ENCODE measurements around the gene CSF3.
"Not testable (repeated sequence)": the region's sequence is repeated elsewhere in the genome, so short reads cannot be mapped to it uniquely, and the experiment has no call there.

CSF3 gene

DNA sequence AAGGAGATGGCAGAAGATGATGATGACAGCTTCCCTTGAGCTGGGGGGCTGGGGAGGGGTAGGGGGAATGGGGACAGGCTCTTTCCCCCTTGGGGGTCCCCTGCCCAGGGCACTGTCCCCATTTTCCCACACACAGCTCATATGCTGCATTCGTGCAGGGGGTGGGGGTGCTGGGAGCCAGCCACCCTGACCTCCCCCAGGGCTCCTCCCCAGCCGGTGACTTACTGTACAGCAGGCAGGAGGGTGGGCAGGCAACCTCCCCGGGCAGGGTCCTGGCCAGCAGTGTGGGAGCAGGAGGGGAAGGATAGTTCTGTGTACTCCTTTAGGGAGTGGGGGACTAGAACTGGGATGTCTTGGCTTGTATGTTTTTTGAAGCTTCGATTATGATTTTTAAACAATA, 17.7 kb upstream of the CSF3 start:
- H3K9ac ChIP-seq (ENCODE audit: low read depth, low read length): no peak overlapping the region
- no peak overlapping the region for H3K4me3 ChIP-seq (ENCODE audit: low read length)
- H3K36me3 ChIP-seq (ENCODE audit: insufficient read depth, low read length): peaks cover 54% of the 10 kb centered on the region
- H3K27ac ChIP-seq (ENCODE audit: low read depth, low read length): no peak overlapping the region
- no peaks in the 10 kb centered on the region for H3K27me3 ChIP-seq (ENCODE audit: insufficient read depth, low read length)
- WGBS: 96% methylated on average over 4 of the region's 4 CpGs
- no peaks in the 10 kb centered on the region for H3K9me3 ChIP-seq (ENCODE audit: insufficient read depth, low read depth, low read length)
- no peaks in the 10 kb centered on the region for H3K4me1 ChIP-seq (ENCODE audit: insufficient read depth, low read length)

- no peak overlapping the region for H3K27ac ChIP-seq (ENCODE audit: low read depth, low read length)
- 90% methylated on average over 4 of the region's 4 CpGs for WGBS
- H3K27me3 ChIP-seq (ENCODE audit: insufficient read depth, low read length): no peaks in the 10 kb centered on the region
- peaks cover 39% of the 10 kb centered on the region for H3K36me3 ChIP-seq (ENCODE audit: insufficient read depth, low read length)
- H3K9ac ChIP-seq (ENCODE audit: low read depth, low read length): no peak overlapping the region
- no peaks in the 10 kb centered on the region for H3K9me3 ChIP-seq (ENCODE audit: insufficient read depth, low read depth, low read length)
- no peaks in the 10 kb centered on the region for H3K4me1 ChIP-seq (ENCODE audit: insufficient read depth, low read length)
- no peak overlapping the region for H3K4me3 ChIP-seq (ENCODE audit: low read length)
These were observed 16.2 kb upstream of the CSF3 start for GRCh38 chr17:39999067-39999466.

DNA sequence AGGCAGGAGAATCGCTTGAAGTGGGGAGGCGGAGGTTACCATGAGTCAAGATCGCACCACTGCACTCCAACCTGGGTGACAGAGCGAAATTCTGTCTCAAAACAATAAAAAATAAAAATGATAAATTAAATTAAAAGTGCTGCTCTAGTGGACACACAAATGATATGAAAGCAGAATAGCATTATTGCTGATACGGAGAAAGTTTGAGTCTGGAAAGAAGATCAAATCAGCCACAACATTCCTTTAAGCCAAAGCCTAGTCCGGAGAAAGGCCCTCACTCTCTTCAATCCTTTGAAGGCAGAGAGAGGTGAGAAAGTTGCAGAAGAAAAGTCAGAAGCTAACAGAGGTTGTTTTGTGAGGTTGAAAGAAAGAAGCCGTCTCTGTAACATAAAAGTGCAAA, 15.1 kb upstream of the CSF3 start:
- no peak overlapping the region for H3K9ac ChIP-seq (ENCODE audit: low read depth, low read length)
- 94% methylated on average over 6 of the region's 7 CpGs for WGBS
- no peaks in the 10 kb centered on the region for H3K4me1 ChIP-seq (ENCODE audit: insufficient read depth, low read length)
- no peak overlapping the region for H3K27ac ChIP-seq (ENCODE audit: low read depth, low read length)
- no peaks in the 10 kb centered on the region for H3K27me3 ChIP-seq (ENCODE audit: insufficient read depth, low read length)
- H3K4me3 ChIP-seq (ENCODE audit: low read length): no peak overlapping the region
- H3K36me3 ChIP-seq (ENCODE audit: insufficient read depth, low read length): peaks cover 28% of the 10 kb centered on the region
- no peaks in the 10 kb centered on the region for H3K9me3 ChIP-seq (ENCODE audit: insufficient read depth, low read depth, low read length)

- H3K4me3 ChIP-seq (ENCODE audit: low read length); H3K9me3 ChIP-seq (ENCODE audit: insufficient read depth, low read depth, low read length); H3K27ac ChIP-seq (ENCODE audit: low read depth, low read length); H3K4me1 ChIP-seq (ENCODE audit: insufficient read depth, low read length); H3K27me3 ChIP-seq (ENCODE audit: insufficient read depth, low read length); H3K9ac ChIP-seq (ENCODE audit: low read depth, low read length): not testable (repeated sequence)
- H3K36me3 ChIP-seq (ENCODE audit: insufficient read depth, low read length): peaks cover 16% of the 10 kb centered on the region
- 96% methylated on average over 8 of the region's 8 CpGs for WGBS
These were observed 13.9 kb upstream of the CSF3 start for GRCh38 chr17:40001335-40001734.

GRCh38 chr17:40004072-40004471, 11.2 kb upstream of the CSF3 start:
- no peaks in the 10 kb centered on the region for H3K36me3 ChIP-seq (ENCODE audit: insufficient read depth, low read length)
- no peaks in the 10 kb centered on the region for H3K27me3 ChIP-seq (ENCODE audit: insufficient read depth, low read length)
- H3K9ac ChIP-seq (ENCODE audit: low read depth, low read length): no peak overlapping the region
- H3K9me3 ChIP-seq (ENCODE audit: insufficient read depth, low read depth, low read length): no peaks in the 10 kb centered on the region
- WGBS: 95% methylated on average over 9 of the region's 9 CpGs
- H3K27ac ChIP-seq (ENCODE audit: low read depth, low read length): no peak overlapping the region
- no peaks in the 10 kb centered on the region for H3K4me1 ChIP-seq (ENCODE audit: insufficient read depth, low read length)
- no peak overlapping the region for H3K4me3 ChIP-seq (ENCODE audit: low read length)

- no peaks in the 10 kb centered on the region for H3K27me3 ChIP-seq (ENCODE audit: insufficient read depth, low read length)
- no peak overlapping the region for H3K27ac ChIP-seq (ENCODE audit: low read depth, low read length)
- 93% methylated on average over 7 of the region's 7 CpGs for WGBS
- H3K36me3 ChIP-seq (ENCODE audit: insufficient read depth, low read length): no peaks in the 10 kb centered on the region
- no peaks in the 10 kb centered on the region for H3K9me3 ChIP-seq (ENCODE audit: insufficient read depth, low read depth, low read length)
- no peak overlapping the region for H3K9ac ChIP-seq (ENCODE audit: low read depth, low read length)
- H3K4me3 ChIP-seq (ENCODE audit: low read length): no peak overlapping the region
- no peaks in the 10 kb centered on the region for H3K4me1 ChIP-seq (ENCODE audit: insufficient read depth, low read length)
These were observed 10.5 kb upstream of the CSF3 start for GRCh38 chr17:40004712-40005111.

DNA sequence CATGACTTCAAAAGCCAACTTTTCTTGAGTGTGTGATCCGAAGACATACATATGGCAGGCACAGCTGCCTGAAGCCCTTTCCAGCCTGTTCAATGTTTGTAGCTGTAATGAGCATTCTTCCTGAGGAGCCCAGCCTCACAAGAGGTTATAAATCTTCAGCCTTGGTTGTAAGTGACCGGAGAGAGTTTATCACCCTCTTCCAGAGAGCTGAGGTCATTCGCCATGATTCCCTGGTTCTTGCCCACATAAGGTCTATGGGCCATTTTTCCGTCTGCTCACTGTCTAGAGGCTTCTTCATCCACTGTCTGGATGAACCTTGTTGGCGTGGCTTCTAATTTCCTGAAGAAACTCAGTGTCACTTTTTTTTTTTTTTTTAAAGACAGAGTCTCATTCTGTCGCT, 9.7 kb upstream of the CSF3 start:
- no peaks in the 10 kb centered on the region for H3K4me1 ChIP-seq (ENCODE audit: insufficient read depth, low read length)
- no peak overlapping the region for H3K4me3 ChIP-seq (ENCODE audit: low read length)
- no peaks in the 10 kb centered on the region for H3K9me3 ChIP-seq (ENCODE audit: insufficient read depth, low read depth, low read length)
- H3K27ac ChIP-seq (ENCODE audit: low read depth, low read length): no peak overlapping the region
- WGBS: 93% methylated on average over 6 of the region's 6 CpGs
- H3K27me3 ChIP-seq (ENCODE audit: insufficient read depth, low read length): no peaks in the 10 kb centered on the region
- H3K36me3 ChIP-seq (ENCODE audit: insufficient read depth, low read length): no peaks in the 10 kb centered on the region
- no peak overlapping the region for H3K9ac ChIP-seq (ENCODE audit: low read depth, low read length)

- not testable (repeated sequence) for H3K4me3 ChIP-seq (ENCODE audit: low read length); H3K27me3 ChIP-seq (ENCODE audit: insufficient read depth, low read length); H3K9ac ChIP-seq (ENCODE audit: low read depth, low read length); H3K9me3 ChIP-seq (ENCODE audit: insufficient read depth, low read depth, low read length); H3K27ac ChIP-seq (ENCODE audit: low read depth, low read length); H3K36me3 ChIP-seq (ENCODE audit: insufficient read depth, low read length)
- peaks cover 10% of the 10 kb centered on the region for H3K4me1 ChIP-seq (ENCODE audit: insufficient read depth, low read length)
- 97% methylated on average over 38 of the region's 38 CpGs for WGBS
These were observed 4.2 kb upstream of the CSF3 start for GRCh38 chr17:40010946-40011500.

- H3K9me3 ChIP-seq (ENCODE audit: insufficient read depth, low read depth, low read length); H3K4me3 ChIP-seq (ENCODE audit: low read length); H3K27ac ChIP-seq (ENCODE audit: low read depth, low read length); H3K9ac ChIP-seq (ENCODE audit: low read depth, low read length); H3K36me3 ChIP-seq (ENCODE audit: insufficient read depth, low read length); H3K27me3 ChIP-seq (ENCODE audit: insufficient read depth, low read length): not testable (repeated sequence)
- 86% methylated on average over 22 of the region's 22 CpGs for WGBS
- peaks cover 10% of the 10 kb centered on the region for H3K4me1 ChIP-seq (ENCODE audit: insufficient read depth, low read length)
These were observed 3.1 kb upstream of the CSF3 start for GRCh38 chr17:40012017-40012647.

- no peak overlapping the region for H3K27ac ChIP-seq (ENCODE audit: low read depth, low read length)
- no peaks in the 10 kb centered on the region for H3K27me3 ChIP-seq (ENCODE audit: insufficient read depth, low read length)
- H3K36me3 ChIP-seq (ENCODE audit: insufficient read depth, low read length): peaks cover 5% of the 10 kb centered on the region
- 69% methylated on average over 18 of the region's 18 CpGs for WGBS
- no peak overlapping the region for H3K4me3 ChIP-seq (ENCODE audit: low read length)
- no peaks in the 10 kb centered on the region for H3K9me3 ChIP-seq (ENCODE audit: insufficient read depth, low read depth, low read length)
- H3K9ac ChIP-seq (ENCODE audit: low read depth, low read length): no peak overlapping the region
- peaks cover 24% of the 10 kb centered on the region for H3K4me1 ChIP-seq (ENCODE audit: insufficient read depth, low read length)
These were observed 762 bp upstream of the CSF3 start for GRCh38 chr17:40014375-40014980.

- Histone ChIP-seq H3K9ac (ENCODE audit: low read depth, low read length) (no peak overlapping the region), H3K27ac (ENCODE audit: low read depth, low read length) (no peak overlapping the region), H3K27me3 (ENCODE audit: insufficient read depth, low read length) (no peaks in the 10 kb centered on the region), H3K9me3 (ENCODE audit: insufficient read depth, low read depth, low read length) (no peaks in the 10 kb centered on the region), H3K4me1 (ENCODE audit: insufficient read depth, low read length) (peaks cover 24% of the 10 kb centered on the region), H3K36me3 (ENCODE audit: insufficient read depth, low read length) (peaks cover 21% of the 10 kb centered on the region), H3K4me3 (ENCODE audit: low read length) (no peak overlapping the region)
- WGBS: 89% methylated on average over 26 of the region's 26 CpGs
These were observed 1.1 kb downstream of the CSF3 start for GRCh38 chr17:40015998-40016985.
